Mesenchymal stem cell (in vitro differentiated cells and primary cell): ENCODE measurements around the gene N4BP3.
"Not testable (repeated sequence)": the region's sequence is repeated elsewhere in the genome, so short reads cannot be mapped to it uniquely, and the experiment has no call there.

Experiments
- DNase-seq: peaks from one replicate; pipeline ENCODE4 v3.0.0-alpha.2; 2013
- H2AFZ ChIP-seq: one replicate; pipeline ENCODE4 v1.6.1; 2013; ENCODE audit warnings: low read depth, mild to moderate bottlenecking, control low read depth, inconsistent platforms, low read length, moderate library complexity
- H2AK5ac ChIP-seq: 2 replicates; pipeline ENCODE4 v1.6.1; 2013; ENCODE audit warnings: low read length, moderate library complexity, mild to moderate bottlenecking, inconsistent platforms; ENCODE audit not compliant: severe bottlenecking
- H2BK120ac ChIP-seq: one replicate; pipeline ENCODE4 v1.6.1; 2013; ENCODE audit warnings: low read depth, mild to moderate bottlenecking, inconsistent platforms, low read length, moderate library complexity
- H2BK12ac ChIP-seq, 2 experiments: one replicate each; pipeline ENCODE4 v1.6.1; 2013; ENCODE audit warnings: inconsistent platforms in 2 of 2, low read length in 2 of 2, mild to moderate bottlenecking in 2 of 2, moderate library complexity in 2 of 2, control low read depth in 1 of 2
- H2BK15ac ChIP-seq: one replicate; pipeline ENCODE4 v1.6.1; 2013; ENCODE audit warnings: mild to moderate bottlenecking, low read depth, inconsistent platforms; ENCODE audit not compliant: poor library complexity, severe bottlenecking
- H2BK5ac ChIP-seq: 2 replicates; pipeline ENCODE4 v1.6.1; 2013; ENCODE audit warnings: low read depth, mild to moderate bottlenecking, low read length, control low read depth, inconsistent platforms; ENCODE audit not compliant: poor library complexity, severe bottlenecking
- H3K14ac ChIP-seq, 2 experiments: one replicate each; pipeline ENCODE4 v1.6.1; 2013; ENCODE audit warnings: inconsistent platforms in 2 of 2, low read length in 2 of 2, control low read depth in 1 of 2, mild to moderate bottlenecking in 1 of 2, moderate library complexity in 1 of 2
- H3K18ac ChIP-seq, 2 experiments: one replicate each; pipeline ENCODE4 v1.6.1; 2013; ENCODE audit warnings: inconsistent platforms in 2 of 2, low read length in 2 of 2, control low read depth in 1 of 2, low read depth in 1 of 2, mild to moderate bottlenecking in 1 of 2
- H3K23ac ChIP-seq, 2 experiments: one replicate each; pipeline ENCODE4 v1.6.1; 2013; ENCODE audit warnings: inconsistent platforms in 2 of 2, low read length in 2 of 2, mild to moderate bottlenecking in 2 of 2, moderate library complexity in 2 of 2, control low read depth in 1 of 2
- H3K27ac ChIP-seq: 2 replicates; pipeline ENCODE4 v1.5.1; 2013; ENCODE audit warnings: mild to moderate bottlenecking, moderate library complexity, low read length, control low read depth, inconsistent platforms; ENCODE audit not compliant: poor library complexity, severe bottlenecking
- H3K27me3 ChIP-seq, 2 experiments: 2 replicates each; pipeline versions ENCODE4 v1.6.1 to v1.7.0; 2013; ENCODE audit warnings: low read length in 2 of 2, mild to moderate bottlenecking in 2 of 2, moderate library complexity in 2 of 2, control low read depth in 1 of 2, inconsistent platforms in 1 of 2; ENCODE audit not compliant: control insufficient read depth in 1 of 2, insufficient read depth in 1 of 2
- H3K36me3 ChIP-seq, 2 experiments: 2 replicates each; pipeline versions ENCODE4 v1.6.1 to v1.7.0; 2013; ENCODE audit warnings: low read length in 2 of 2, control low read depth in 1 of 2, inconsistent platforms in 1 of 2, low read depth in 1 of 2, mild to moderate bottlenecking in 1 of 2; ENCODE audit not compliant: insufficient read depth in 2 of 2, control insufficient read depth in 1 of 2
- H3K4ac ChIP-seq, 2 experiments: one replicate each; pipeline ENCODE4 v1.6.1; 2013; ENCODE audit warnings: inconsistent platforms in 2 of 2, low read length in 2 of 2, mild to moderate bottlenecking in 2 of 2, moderate library complexity in 2 of 2, control low read depth in 1 of 2, low read depth in 1 of 2
- H3K4me1 ChIP-seq: 2 replicates; pipeline ENCODE4 v1.6.1; 2013; ENCODE audit warnings: low read depth, low read length, control low read depth; ENCODE audit not compliant: control insufficient read depth, insufficient read depth
- H3K4me2 ChIP-seq: 2 replicates; pipeline ENCODE4 v1.6.1; 2013; ENCODE audit warnings: low read length, mild to moderate bottlenecking, inconsistent platforms; ENCODE audit not compliant: poor library complexity, severe bottlenecking
- H3K4me3 ChIP-seq, 2 experiments: 2 replicates each; pipeline versions ENCODE4 v1.5.1 to v1.7.0; 2013; ENCODE audit warnings: low read length in 2 of 2, mild to moderate bottlenecking in 2 of 2, control low read depth in 1 of 2, low read depth in 1 of 2; ENCODE audit not compliant: insufficient read depth in 1 of 2
- H3K79me1 ChIP-seq: replicated peaks from 2 replicates; pipeline ENCODE4 v1.6.1; 2013; ENCODE audit warnings: mild to moderate bottlenecking, control low read depth, low read length, inconsistent platforms; ENCODE audit not compliant: poor library complexity, severe bottlenecking
- H3K9ac ChIP-seq: 2 replicates; pipeline ENCODE4 v1.7.0; 2013; ENCODE audit warnings: mild to moderate bottlenecking, low read length, moderate library complexity
- H3K9me3 ChIP-seq: 2 replicates; pipeline ENCODE4 v1.7.0; 2013; ENCODE audit warnings: mild to moderate bottlenecking, low read length; ENCODE audit not compliant: control insufficient read depth
- H4K8ac ChIP-seq: one replicate; pipeline ENCODE4 v1.6.1; 2013; ENCODE audit warnings: inconsistent platforms, mild to moderate bottlenecking, low read length, moderate library complexity
- H4K91ac ChIP-seq: one replicate; pipeline ENCODE4 v1.6.1; 2013; ENCODE audit warnings: mild to moderate bottlenecking, low read length, inconsistent platforms
- WGBS: methylation state at CpG from one replicate; pipeline ENCODE4 v1.1.7; 2013; ENCODE audit warnings: mixed read lengths; 5-methylcytosine and 5-hydroxymethylcytosine counted together

The N4BP3 gene

GRCh38 chr5:178087199-178087598 lies 26.1 kb upstream of the N4BP3 start:
- H3K4me1 ChIP-seq, H3K27ac ChIP-seq, H3K36me3 ChIP-seq, DNase-seq, H2BK5ac ChIP-seq, H3K79me1 ChIP-seq, H3K4me2 ChIP-seq, H2AFZ ChIP-seq, H2AK5ac ChIP-seq, H3K4ac ChIP-seq, H3K9me3 ChIP-seq, H2BK120ac ChIP-seq, H3K9ac ChIP-seq, H4K91ac ChIP-seq, H2BK12ac ChIP-seq, H3K18ac ChIP-seq, H2BK15ac ChIP-seq, H3K14ac ChIP-seq, H3K23ac ChIP-seq, H4K8ac ChIP-seq, H3K4me3 ChIP-seq: not testable (repeated sequence)
- whole genome bisulfite sequencing = 94% methylated on average over 4 of the region's 5 CpGs
- H3K27me3 ChIP-seq = peaks cover 12 to 34% of the 10 kb centered on the region in 2 experiments

GRCh38 chr5:178090856-178091255 lies 22.5 kb upstream of the N4BP3 start:
- Histone ChIP-seq H3K27ac (no peak overlapping the region), H3K4me1 (peaks cover 2% of the 10 kb centered on the region), H3K14ac (no peak overlapping the region), H3K79me1 (no peaks in the 10 kb centered on the region), H2BK12ac (no peak overlapping the region), H3K9ac (no peak overlapping the region), H3K36me3 (no peaks in the 10 kb centered on the region), H3K23ac (no peak overlapping the region), H4K91ac (no peak overlapping the region), H2AK5ac (no peak overlapping the region), H3K27me3 (peaks cover 6 to 7% of the 10 kb centered on the region in 2 experiments), H3K4me3 (no peak overlapping the region), H3K4me2 (no peak overlapping the region), H2AFZ (no peak overlapping the region), H3K4ac (no peak overlapping the region), H4K8ac (no peak overlapping the region), H3K18ac (no peak overlapping the region), H2BK15ac (no peak overlapping the region), H2BK5ac (no peak overlapping the region), H2BK120ac (no peak overlapping the region), H3K9me3 (peaks cover 5% of the 10 kb centered on the region)
- 84% methylated on average over 6 of the region's 6 CpGs for WGBS
- DNase-seq = no peak

DNA sequence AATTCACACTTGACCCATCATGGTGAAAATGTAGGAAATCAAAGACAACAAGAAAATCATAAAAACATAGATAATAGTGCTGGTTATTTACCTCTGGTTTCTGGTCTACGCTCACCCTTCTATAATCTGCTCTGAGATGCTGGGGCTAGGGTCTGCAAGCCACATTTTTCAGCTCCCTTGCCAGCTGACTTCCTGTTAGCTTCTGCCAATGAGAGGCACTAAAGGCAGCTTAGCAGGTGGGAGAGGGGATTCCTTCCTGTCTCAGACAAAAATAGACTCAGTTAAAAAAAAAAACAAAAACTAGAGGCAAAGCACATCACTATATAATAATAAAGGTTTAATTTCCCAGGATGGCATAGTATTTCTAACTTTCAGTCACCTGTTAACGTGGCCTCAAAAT lies 20.2 kb upstream of the N4BP3 start:
- Histone ChIP-seq H2BK12ac (no peak overlapping the region), H3K79me1 (no peaks in the 10 kb centered on the region), H3K18ac (no peak overlapping the region), H3K27ac (no peak overlapping the region), H3K4ac (no peak overlapping the region), H2AK5ac (no peak overlapping the region), H3K9me3 (peaks cover 5% of the 10 kb centered on the region), H2BK15ac (no peak overlapping the region), H3K9ac (no peak overlapping the region), H3K4me2 (no peak overlapping the region), H3K4me1 (no peaks in the 10 kb centered on the region), H4K91ac (no peak overlapping the region), H3K23ac (no peak overlapping the region), H3K14ac (no peak overlapping the region), H3K27me3 (no peaks in the 10 kb centered on the region), H3K36me3 (no peaks in the 10 kb centered on the region), H2BK120ac (no peak overlapping the region), H2BK5ac (no peak overlapping the region), H4K8ac (no peak overlapping the region), H3K4me3 (no peak overlapping the region), H2AFZ (no peak overlapping the region)
- 89% methylated on average over 1 of the region's 2 CpGs for WGBS
- DNase-seq = no peak

DNA sequence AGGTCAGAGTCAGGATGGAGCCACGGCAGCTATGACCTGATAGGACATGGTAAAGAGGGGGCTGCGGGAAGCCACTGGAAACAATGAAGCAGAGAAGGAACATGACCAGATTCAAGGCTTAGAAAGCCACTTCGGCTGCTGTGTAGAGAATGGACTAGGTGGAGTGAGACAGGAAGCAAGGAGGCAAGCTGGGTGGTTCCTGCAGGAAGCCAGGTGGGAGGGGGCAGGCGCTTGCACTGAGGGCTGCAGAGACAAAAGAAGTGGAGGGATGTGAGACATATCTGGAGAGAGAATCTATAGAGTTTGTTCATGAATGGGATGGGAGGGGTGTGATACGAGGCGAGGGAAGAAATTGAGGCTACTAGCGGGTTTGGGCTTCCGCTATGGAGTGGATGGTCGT lies 19.0 kb upstream of the N4BP3 start:
- no peak overlapping the region for H3K4me2 ChIP-seq
- no peak overlapping the region for H2BK120ac ChIP-seq
- H3K4ac ChIP-seq = no peak overlapping the region
- no peak overlapping the region for H4K91ac ChIP-seq
- no peak overlapping the region for H4K8ac ChIP-seq
- H2BK5ac ChIP-seq = no peak overlapping the region
- no peak overlapping the region for H3K18ac ChIP-seq
- H2BK12ac ChIP-seq = no peak overlapping the region
- H3K4me3 ChIP-seq = no peak overlapping the region
- H3K36me3 ChIP-seq = no peaks in the 10 kb centered on the region
- H3K9me3 ChIP-seq = peaks cover 5% of the 10 kb centered on the region
- no peak overlapping the region for H2AK5ac ChIP-seq
- no peaks in the 10 kb centered on the region for H3K79me1 ChIP-seq
- H3K27ac ChIP-seq = no peak overlapping the region
- no peak overlapping the region for H2AFZ ChIP-seq
- H3K9ac ChIP-seq = no peak overlapping the region
- H3K23ac ChIP-seq = no peak overlapping the region
- WGBS = 90% methylated on average over 9 of the region's 9 CpGs
- H3K27me3 ChIP-seq = no peaks in the 10 kb centered on the region
- H3K4me1 ChIP-seq = no peaks in the 10 kb centered on the region
- DNase-seq = no peak
- H2BK15ac ChIP-seq = no peak overlapping the region
- no peak overlapping the region for H3K14ac ChIP-seq
